ENCODE results near the gene XPNPEP3.
"Not testable (repeated sequence)": the region's sequence is repeated elsewhere in the genome, so short reads cannot be mapped to it uniquely, and the experiment has no call there.

The XPNPEP3 gene

GRCh38 chr22:40856513-40857308 lies at the start of gene XPNPEP3, which contains the start of gene ST13:
TSS of gene XPNPEP3 (plus strand) at chr22:40857148. CDS start at chr22:40857182, 34 bp downstream.
TSS of gene ST13 (minus strand) at chr22:40856639. CDS start at chr22:40856540, 99 bp downstream.
- DNase-seq (ENCODE audit: low read depth) = peak; percentile 97

GRCh38 chr22:40808018-40808841 lies 48.7 kb upstream of the XPNPEP3 start:
- no peak for DNase-seq (ENCODE audit: low read depth)

- no peak for DNase-seq (ENCODE audit: low read depth)
Measured at GRCh38 chr22:40813912-40814315, 43.0 kb upstream of the XPNPEP3 start.

- DNase-seq (ENCODE audit: low read depth) = no peak
Measured at GRCh38 chr22:40817737-40818136, 39.2 kb upstream of the XPNPEP3 start.

- DNase-seq (ENCODE audit: low read depth) = no peak
Measured at GRCh38 chr22:40818192-40818746, 38.7 kb upstream of the XPNPEP3 start.

- peak; percentile 85 for DNase-seq (ENCODE audit: low read depth)
Measured at GRCh38 chr22:40818747-40819598, 38.0 kb upstream of the XPNPEP3 start, which contains the start of gene SLC25A17. TSS of gene SLC25A17 (minus strand) at chr22:40819346. CDS start at chr22:40819248, 98 bp downstream.

GRCh38 chr22:40819599-40820140 lies 37.3 kb upstream of the XPNPEP3 start:
- no peak for DNase-seq (ENCODE audit: low read depth)

- no peak for DNase-seq (ENCODE audit: low read depth)
Measured at GRCh38 chr22:40823426-40823825, 33.5 kb upstream of the XPNPEP3 start.

- DNase-seq (ENCODE audit: low read depth) = not testable (repeated sequence)
Measured at GRCh38 chr22:40826292-40826691, 30.7 kb upstream of the XPNPEP3 start.

GRCh38 chr22:40826984-40827741 lies 29.8 kb upstream of the XPNPEP3 start:
- no peak for DNase-seq (ENCODE audit: low read depth)

- DNase-seq (ENCODE audit: low read depth) = no peak
Measured at GRCh38 chr22:40829131-40829530, 27.8 kb upstream of the XPNPEP3 start.

- DNase-seq (ENCODE audit: low read depth) = no peak
Measured at GRCh38 chr22:40834619-40835018, 22.3 kb upstream of the XPNPEP3 start.

GRCh38 chr22:40838486-40838885 lies 18.5 kb upstream of the XPNPEP3 start:
- no peak for DNase-seq (ENCODE audit: low read depth)

GRCh38 chr22:40844951-40845350 lies 12.0 kb upstream of the XPNPEP3 start:
- no peak for DNase-seq (ENCODE audit: low read depth)

GRCh38 chr22:40845816-40846215 lies 11.1 kb upstream of the XPNPEP3 start:
- DNase-seq (ENCODE audit: low read depth) = not testable (repeated sequence)

- DNase-seq (ENCODE audit: low read depth) = no peak
Measured at GRCh38 chr22:40853333-40853732, 3.6 kb upstream of the XPNPEP3 start.

- DNase-seq (ENCODE audit: low read depth) = no peak
Measured at GRCh38 chr22:40853961-40854360, 3.0 kb upstream of the XPNPEP3 start.

- DNase-seq (ENCODE audit: low read depth) = no peak
Measured at GRCh38 chr22:40855071-40855978, 1.6 kb upstream of the XPNPEP3 start.

- no peak for DNase-seq (ENCODE audit: low read depth)
Measured at GRCh38 chr22:40855979-40856512, 902 bp upstream of the XPNPEP3 start.
